GM18907 (cell line): ENCODE measurements around the gene MLKL.
"Not testable (repeated sequence)": the region's sequence is repeated elsewhere in the genome, so short reads cannot be mapped to it uniquely, and the experiment has no call there.

ENCODE experiments used
- ATAC-seq: cut with Tn5 transposase; IDR thresholded peaks from one replicate; pipeline ENCODE4 v1.9.1; 2021; ENCODE audit warnings: mild to moderate bottlenecking, moderate library complexity; ENCODE audit not compliant: unreplicated experiment

The MLKL gene

DNA sequence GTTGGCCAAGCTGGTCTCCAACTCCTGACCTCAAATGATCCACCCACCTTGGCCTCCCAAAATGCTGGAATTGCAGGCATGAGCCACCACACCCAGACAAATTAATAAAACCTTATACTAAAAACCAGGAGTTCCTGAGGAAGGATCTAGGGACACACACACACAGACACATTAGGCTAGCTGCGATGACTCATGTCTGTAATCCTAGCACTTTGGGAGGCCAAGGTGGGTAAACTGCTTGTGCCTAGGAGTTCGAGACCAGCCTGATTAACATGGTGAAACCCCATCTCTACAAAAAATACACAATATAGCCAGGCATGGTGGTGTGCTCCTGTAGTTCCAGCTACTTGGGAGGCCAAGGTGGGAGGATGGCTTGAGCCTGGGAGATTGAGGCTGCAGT lies 47.8 kb downstream of the MLKL start:
- not testable (repeated sequence) for ATAC-seq

DNA sequence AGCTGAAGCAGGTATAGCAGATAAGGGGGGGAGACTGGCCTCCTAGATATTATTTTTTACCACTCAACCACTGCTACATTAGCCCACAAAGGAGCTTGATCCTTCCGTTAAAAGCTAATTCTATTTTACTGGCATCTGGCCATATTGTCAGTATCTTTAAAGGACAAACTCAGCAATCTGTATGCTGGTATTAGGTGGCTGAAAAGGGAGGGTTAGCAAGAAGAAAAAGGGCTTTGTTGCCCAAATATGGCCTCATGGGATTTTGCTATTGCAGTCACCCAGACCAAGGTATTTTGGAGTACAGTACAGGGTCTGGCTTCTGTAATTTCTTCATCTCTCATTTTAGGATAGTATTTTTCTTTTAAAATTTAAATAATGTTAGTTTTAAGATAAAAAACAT lies 48.4 kb downstream of the MLKL start:
- no peak for ATAC-seq

DNA sequence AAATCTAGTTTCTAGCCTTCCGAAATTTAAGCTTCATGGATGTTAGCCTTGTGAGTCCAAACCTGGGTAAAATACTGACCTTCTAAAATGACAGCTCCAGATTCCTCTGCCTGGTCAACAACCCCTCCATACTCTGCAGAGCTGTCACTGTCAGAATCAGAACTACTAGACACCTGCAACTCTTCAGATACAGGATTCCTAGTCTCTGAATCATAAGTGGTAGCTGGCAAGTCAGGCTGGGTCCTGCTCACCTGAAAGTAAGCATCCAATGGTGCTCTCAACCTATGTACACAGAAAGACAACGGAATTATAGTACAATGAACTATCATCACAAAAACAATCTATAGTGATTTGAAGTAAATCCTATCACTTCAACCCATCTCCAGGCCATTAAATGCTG lies 48.8 kb downstream of the MLKL start:
- no peak for ATAC-seq

DNA sequence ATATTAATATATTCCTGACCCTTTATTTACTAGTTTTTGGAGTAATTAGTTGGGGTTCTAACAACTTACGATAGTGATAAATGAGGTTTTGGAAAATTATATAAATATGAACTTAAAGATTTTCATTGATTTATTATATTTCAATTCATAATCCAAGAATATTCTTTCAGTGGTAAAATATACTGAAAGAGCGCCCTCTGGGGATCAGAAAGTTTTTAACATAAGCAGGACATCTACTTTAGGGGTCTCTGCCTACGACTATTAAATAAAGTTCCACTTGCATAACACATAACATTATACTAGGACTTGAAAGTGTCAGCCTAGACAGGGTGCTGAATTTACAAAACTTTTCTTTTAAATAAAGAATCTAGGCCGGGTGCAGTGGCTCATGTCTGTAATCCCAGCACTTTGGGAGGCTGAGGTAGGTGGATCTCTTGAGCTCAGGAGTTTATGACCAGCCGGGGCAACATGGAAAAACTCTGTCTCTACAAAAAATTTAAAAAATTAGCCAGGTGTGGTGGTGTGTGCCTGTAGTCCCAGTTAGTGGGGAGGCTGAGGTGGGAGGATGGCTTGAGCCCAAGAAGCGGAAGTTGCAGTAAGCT lies 49.6 kb downstream of the MLKL start:
- no peak for ATAC-seq

DNA sequence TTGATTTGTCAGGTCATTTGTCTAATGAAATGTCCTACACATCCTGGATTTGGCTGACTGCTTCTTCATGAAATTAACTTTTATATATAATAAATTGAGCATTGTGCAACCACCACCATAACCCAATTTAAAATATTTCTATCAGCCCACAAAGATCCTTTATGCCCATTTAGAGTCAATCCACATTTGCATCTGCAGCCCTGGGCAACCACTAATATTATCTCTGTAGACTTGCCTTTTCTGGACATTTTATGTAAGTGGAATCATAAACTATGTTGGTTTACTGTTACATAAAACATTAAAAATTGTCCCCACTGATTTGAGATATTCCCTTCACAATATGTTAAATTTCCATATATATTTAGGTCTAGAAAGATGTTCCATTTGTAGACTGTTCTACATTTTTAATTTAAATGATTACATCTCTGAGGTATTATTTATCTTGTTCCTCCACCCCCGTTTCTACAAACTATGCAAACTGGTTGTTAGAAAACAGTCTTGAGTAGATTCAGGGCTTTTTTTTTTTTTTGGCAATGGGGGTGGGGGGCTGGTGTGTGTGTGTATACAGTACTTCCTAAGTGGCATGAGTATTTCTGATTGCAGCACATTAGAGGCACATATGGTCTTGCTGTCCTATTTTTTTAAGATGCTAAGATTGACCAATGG lies 50.7 kb downstream of the MLKL start:
- no peak for ATAC-seq

DNA sequence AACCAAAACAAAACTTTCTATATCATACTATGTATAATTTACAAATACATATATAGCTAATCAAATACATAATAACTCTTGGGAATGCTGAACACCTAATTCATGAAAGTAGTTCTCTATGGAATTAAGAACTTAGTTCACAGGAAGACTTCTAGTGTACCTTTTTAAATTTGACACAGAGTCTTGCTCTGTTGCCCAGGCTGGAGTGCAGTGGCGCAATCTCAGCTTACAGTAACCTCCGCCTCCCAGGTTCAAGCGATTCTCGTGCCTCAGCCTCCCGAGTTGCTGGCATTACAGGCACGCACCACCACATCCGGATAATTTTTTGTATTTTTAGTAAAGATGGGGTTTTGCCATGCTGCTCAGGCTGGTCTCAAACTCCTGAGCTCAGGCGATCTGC lies 58.7 kb downstream of the MLKL start:
- no peak for ATAC-seq

DNA sequence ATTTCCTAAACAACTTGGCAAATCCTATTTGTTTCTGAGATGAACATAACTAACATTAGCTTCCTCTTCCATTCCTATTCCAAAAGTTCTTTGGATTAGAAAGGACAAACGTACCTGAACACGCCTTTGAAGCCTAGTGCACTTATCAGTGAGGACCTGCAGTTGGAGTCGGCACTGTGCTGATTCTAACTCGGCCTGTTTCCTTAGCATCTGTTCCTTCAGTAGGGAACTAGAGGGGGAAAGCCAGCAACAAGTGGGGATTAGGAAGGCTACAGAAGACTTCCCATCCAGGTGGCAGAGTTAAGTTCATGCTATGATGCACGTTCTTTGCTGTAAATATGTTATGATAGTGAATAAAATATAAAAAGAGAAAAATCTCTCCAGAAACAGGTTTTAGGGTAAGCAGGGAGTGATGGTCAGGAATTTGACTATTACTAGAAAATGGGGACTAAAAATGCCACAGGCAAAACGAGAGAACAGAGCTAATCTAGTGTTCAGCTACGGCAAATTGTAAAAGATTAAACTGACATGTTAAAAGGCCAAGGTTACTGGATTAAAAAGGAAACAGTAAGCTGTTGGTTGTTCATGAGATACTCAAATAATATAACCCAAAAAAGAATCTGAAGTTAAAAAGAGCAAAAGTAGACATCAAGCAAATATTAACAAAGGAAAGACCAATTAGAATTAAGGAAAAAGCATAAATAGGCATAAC lies 62.8 kb downstream of the MLKL start:
- ATAC-seq: no peak

DNA sequence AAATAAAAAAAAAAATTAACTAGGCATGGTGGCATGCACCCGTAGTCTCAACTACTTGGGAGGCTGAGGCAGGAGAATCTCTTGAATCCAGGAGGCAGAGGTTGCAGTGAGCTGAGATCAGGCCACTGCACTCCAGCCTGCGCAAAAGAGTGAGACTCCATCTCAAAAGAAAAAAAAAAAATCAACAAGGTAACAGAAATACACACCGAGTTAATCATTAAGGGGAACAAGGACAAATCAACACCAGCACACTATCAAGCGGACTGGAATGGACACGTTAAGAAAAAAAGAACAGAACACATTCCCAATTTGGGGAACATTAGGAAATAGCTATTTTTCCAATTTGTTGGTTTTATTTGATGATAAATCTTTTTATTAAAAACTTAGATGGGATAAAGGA lies 65.4 kb downstream of the MLKL start:
- no peak for ATAC-seq

DNA sequence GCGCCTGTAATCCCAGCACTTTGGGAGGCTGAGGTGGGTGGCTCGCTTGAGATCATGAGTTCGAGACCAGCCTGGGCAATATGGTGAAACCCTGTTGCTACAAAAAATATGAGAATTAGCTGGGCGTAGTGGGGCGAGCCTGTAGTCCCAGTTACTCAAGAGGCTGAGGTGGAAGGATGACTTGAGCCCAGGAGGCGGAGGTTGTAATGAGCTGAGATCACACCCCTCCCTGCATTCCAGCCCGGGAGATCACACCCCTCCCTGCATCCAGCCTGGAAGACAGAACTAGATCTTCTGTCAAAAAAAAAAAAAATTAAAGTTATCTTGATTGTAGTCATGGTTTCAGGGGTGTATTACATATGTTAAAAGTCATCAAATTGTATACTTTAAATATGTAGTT lies 67.0 kb downstream of the MLKL start:
- no peak for ATAC-seq

DNA sequence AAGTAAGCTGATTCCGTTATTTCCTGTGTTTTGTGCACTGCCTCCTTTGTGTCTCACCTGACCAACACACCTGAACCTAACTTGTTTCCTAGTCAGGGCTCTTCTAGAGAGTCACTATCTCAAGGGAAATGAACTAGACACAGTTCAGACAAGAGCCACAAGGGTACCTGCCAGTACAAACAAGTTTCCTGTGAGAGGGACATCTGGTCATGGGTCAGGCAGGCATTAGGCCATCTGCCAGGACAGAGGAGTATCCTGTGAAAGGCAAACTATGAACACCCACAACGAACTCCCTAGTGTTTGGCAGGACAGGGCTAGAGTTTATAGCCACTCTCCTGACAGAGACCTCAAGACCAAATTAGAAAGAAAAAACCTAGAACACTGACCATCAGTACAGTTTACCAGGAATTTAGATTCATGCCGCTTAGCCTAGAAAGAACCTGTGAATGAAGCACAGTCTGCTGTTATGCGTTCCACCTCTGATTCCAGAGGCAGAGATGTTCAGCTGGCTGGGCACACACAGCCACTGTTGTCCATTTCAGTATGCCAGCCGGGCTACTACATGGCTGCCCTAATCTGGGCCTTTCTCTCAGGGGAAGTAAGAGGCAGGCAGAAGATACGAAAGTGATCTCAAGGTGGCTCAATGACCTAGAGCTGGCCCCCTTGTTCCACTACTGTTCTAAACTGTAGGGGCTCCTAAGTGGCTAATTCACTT lies 73.0 kb downstream of the MLKL start:
- no peak for ATAC-seq

DNA sequence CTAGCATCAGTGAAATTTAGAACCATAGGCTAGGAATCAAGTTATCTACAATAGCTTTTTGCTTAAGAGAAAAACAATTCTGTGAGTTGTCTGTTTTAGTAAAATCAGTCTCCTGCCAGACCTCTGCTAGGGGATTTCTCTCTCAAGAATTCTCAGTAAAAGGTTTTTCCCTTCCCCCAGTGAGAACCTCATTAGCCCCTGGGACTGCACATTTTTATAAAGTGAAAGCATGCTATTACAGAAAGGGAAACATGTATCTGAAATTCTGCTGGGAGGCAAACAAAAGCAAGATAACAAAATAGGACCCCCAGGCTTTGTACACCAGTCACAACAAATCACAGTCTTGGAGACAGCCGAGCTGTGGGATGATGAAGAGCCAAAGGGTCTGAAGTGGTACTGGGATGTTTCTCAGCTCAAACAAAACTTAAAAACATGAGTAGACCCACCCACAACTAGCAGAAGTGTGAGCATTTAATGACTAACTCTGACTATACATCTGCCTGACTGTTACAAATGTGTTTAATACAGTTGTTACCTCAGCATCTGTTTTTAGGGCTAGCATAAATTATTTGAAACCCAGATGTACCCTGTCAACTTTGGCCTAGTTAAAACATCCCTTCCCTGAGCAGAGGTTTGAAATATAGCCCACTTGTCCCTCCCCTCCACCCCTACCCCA lies 73.8 kb downstream of the MLKL start:
- no peak for ATAC-seq

DNA sequence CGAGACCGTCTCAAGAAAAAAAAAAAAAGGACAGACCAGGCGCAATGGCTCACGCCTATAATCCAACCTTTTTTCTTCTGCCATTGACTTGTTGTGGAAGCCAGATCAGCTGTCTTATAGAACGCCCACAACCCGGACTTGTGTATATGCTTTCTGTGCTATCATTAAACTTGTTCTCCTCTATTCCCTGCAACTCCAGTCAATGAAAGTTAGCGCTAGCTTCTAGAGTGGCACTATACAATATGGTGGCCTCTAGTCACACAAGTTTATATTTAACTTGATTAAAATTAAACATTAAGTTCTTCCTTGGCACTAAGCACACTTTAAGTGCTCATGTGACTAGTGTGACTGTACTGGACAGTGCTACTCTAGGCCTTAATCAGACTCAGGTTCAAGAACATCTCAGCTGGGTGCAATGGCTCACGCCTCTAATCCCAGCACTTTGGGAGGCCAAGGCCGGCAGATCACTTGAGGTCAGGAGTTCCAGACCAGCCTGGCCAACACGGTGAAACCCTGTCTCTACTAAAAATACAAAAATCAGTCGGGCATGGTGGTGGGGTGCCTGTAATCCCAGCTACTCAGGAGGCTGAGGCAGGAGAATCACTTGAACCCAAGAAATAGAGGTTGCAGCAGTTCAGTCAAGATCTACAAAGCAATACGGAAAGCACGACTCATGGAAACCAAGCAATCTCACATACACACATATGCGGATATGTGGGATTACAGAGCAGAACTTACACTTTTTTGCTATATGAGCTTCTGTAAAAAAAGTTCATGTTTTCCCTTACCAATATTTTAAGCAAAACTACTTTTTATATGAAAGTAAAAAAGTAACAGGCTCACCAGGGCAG lies 74.9 kb downstream of the MLKL start:
- no peak for ATAC-seq

DNA sequence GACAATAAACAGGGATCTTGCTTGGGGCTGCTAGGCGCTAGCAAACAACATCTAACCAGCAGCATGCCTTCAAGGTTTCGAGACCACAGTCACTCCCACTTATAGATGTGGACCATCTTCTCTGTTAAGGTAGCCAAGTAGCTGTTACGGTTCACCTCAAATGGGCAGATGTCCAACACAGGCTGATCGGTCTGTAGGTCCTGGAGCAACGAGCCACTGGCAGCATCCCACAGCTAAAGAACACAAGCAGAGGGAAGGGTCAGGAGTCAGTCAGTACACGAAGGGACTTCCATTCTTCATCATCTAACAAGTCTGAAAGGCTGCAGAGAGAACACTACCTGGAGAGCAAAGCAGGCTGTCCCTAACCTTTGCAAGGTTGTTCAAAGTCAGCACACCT lies 76.8 kb downstream of the MLKL start:
- no peak for ATAC-seq

DNA sequence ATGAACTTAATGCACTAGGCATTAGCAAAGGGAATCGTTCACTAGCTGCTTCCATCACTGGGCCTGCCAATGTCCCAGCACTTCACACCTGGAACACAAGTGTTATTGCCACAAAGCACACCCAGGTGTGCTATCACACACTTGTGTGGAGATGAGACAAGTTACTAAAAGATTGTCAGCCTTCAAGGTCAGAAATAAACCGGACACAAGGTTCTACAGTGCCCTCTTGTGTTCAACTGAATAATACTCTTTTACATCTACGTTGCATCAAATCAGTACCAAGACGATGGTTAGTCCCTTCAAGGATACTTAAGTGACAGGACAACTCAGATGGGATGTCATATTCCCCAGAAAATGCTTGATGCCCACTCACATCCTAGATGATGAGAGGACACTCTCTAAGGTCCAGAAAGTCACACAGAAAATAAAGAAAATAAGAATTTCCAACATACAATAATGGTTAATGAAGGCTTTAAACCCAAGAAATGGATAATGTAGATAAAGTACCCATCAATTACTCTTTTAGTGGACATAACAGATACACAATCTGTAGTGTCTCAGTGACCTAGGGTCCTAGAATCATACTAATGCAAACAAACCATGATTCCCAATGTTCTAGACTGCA lies 77.3 kb downstream of the MLKL start:
- ATAC-seq: no peak

DNA sequence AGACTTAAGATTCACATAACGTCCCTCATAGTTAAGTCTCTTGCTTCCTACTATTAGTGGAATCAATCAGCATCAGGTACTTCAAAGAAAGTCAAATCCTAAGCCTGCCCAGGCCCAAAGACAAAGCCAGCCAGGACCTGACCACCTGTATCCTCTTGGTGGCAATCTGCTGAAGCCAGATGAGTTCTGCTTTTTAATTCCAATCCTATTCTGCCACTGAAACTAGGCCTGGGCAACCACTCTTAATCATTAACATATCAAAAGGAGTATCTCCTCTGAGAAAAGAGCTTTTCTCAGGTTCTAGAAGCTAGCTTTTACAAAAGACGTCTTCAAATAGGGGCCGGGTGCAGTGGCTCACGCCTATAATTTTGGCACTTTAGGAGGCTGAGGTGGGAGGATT lies 78.7 kb downstream of the MLKL start:
- no peak for ATAC-seq
